DND-41 (cell line): ENCODE data around the gene EEF1G.
A peak's percentile ranks its signal among the peaks of the same experiment; 100 is the strongest.

Source experiments
- ATAC-seq: fragments of 200-7000 bp; cut with Tn5 transposase; 3 replicates; pipeline ENCODE4 v1.9.1; 2021; ENCODE audit warnings: low read depth; ENCODE audit not compliant: insufficient read depth
- DNase-seq: peaks from one replicate; pipeline ENCODE4 v3.0.0-alpha.2; 2020
- H2AFZ ChIP-seq: 2 replicates; pipeline ENCODE4 v1.6.0; 2012; ENCODE audit warnings: low read depth, low read length
- H3K27ac ChIP-seq: 2 replicates; pipeline ENCODE4 v1.5.1; 2012; ENCODE audit warnings: low read length, inconsistent platforms
- H3K27me3 ChIP-seq: fragments of 200-600 bp; sonication (generic); 2 replicates; pipeline ENCODE4 v1.6.0; 2012; ENCODE audit warnings: low read length, mild to moderate bottlenecking, inconsistent platforms; ENCODE audit not compliant: insufficient read depth, poor library complexity
- H3K36me3 ChIP-seq: 2 replicates; pipeline ENCODE4 v1.5.1; 2012; ENCODE audit warnings: low read length, inconsistent platforms; ENCODE audit not compliant: insufficient read depth
- H3K4me1 ChIP-seq: 2 replicates; pipeline ENCODE4 v1.5.1; 2012; ENCODE audit warnings: mild to moderate bottlenecking, low read length; ENCODE audit not compliant: insufficient read depth
- H3K4me2 ChIP-seq: 2 replicates; pipeline ENCODE4 v1.6.0; 2012; ENCODE audit warnings: mild to moderate bottlenecking, moderate library complexity, low read length, inconsistent platforms; ENCODE audit not compliant: insufficient read depth
- H3K4me3 ChIP-seq, 2 experiments: fragments of 200-600 bp in 1 of 2; shearing (Covaris generic) in 1 of 2; 2 replicates each; pipeline ENCODE4 v1.5.1; 2012 to 2016; ENCODE audit warnings: inconsistent platforms in 2 of 2, low read length in 2 of 2, mild to moderate bottlenecking in 2 of 2, low read depth in 1 of 2, moderate library complexity in 1 of 2
- H3K79me2 ChIP-seq: 2 replicates; pipeline ENCODE4 v1.6.0; 2012; ENCODE audit warnings: low read length, inconsistent platforms; ENCODE audit not compliant: insufficient read depth
- H3K9ac ChIP-seq: 2 replicates; pipeline ENCODE4 v1.6.0; 2012; ENCODE audit warnings: low read depth, mild to moderate bottlenecking, inconsistent platforms, low read length, moderate library complexity
- H3K9me3 ChIP-seq: 2 replicates; pipeline ENCODE4 v1.5.1; 2012; ENCODE audit warnings: low read length, moderate library complexity, mild to moderate bottlenecking, inconsistent platforms; ENCODE audit not compliant: insufficient read depth, severe bottlenecking
- H4K20me1 ChIP-seq: 2 replicates; pipeline ENCODE4 v1.6.0; 2012; ENCODE audit warnings: low read length; ENCODE audit not compliant: insufficient read depth
- EZH2 ChIP-seq: IDR thresholded peaks from 3 replicates; pipeline ENCODE4 v1.6.1; 2012; ENCODE audit warnings: borderline replicate concordance, low read depth, mild to moderate bottlenecking, moderate library complexity, low read length, inconsistent platforms; ENCODE audit not compliant: severe bottlenecking
- TF ChIP-seq, protein P1 (sequence below): IDR thresholded peaks from 2 replicates; pipeline ENCODE4 v1.5.1; 2012; ENCODE audit warnings: borderline replicate concordance, low read length, moderate library complexity, mild to moderate bottlenecking; ENCODE audit not compliant: poor library complexity, severe bottlenecking; ENCODE audit errors: extremely low read depth

Gene EEF1G

GRCh38 chr11:62610814-62611704 lies 37.4 kb upstream of the EEF1G start:
- Histone ChIP-seq H3K4me3 (peak overlapping the region; percentile 82 to 99), H3K4me2 (peak overlapping the region; percentile 98), H3K27ac (peak overlapping the region; percentile 86), H3K4me1 (peaks cover 21% of the 10 kb centered on the region), H3K9me3 (no peaks in the 10 kb centered on the region), H3K27me3 (no peaks in the 10 kb centered on the region), H2AFZ (peak overlapping the region; percentile 96), H3K36me3 (peaks cover 34% of the 10 kb centered on the region), H3K9ac (peak overlapping the region; percentile 80), H3K79me2 (peaks cover 12% of the 10 kb centered on the region), H4K20me1 (no peaks in the 10 kb centered on the region)
- ATAC-seq (no peak), DNase-seq (no peak)
- TF ChIP-seq EZH2, result no peak
- TF ChIP-seq, protein P1, sequence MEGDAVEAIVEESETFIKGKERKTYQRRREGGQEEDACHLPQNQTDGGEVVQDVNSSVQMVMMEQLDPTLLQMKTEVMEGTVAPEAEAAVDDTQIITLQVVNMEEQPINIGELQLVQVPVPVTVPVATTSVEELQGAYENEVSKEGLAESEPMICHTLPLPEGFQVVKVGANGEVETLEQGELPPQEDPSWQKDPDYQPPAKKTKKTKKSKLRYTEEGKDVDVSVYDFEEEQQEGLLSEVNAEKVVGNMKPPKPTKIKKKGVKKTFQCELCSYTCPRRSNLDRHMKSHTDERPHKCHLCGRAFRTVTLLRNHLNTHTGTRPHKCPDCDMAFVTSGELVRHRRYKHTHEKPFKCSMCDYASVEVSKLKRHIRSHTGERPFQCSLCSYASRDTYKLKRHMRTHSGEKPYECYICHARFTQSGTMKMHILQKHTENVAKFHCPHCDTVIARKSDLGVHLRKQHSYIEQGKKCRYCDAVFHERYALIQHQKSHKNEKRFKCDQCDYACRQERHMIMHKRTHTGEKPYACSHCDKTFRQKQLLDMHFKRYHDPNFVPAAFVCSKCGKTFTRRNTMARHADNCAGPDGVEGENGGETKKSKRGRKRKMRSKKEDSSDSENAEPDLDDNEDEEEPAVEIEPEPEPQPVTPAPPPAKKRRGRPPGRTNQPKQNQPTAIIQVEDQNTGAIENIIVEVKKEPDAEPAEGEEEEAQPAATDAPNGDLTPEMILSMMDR, result no peak

DNA sequence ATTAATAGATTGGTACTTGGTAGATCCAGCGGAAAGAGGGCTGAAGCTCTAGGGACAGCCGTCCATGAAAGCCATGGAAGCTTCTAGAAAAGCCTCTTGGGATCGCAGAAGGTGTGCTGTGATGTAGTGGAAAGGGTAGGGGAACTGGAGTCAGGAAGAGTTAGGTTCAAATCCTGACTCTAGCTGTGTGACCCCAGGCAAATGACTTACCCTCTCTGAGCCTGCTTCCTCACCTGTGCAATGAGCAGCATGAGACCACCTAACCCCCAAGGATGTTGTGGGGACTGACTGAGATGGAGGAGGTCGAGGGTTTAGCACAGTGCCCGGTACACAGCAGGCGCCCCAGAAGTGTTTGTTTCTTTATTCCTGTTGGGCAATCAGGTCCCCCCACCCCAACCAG lies 36.7 kb upstream of the EEF1G start:
- TF ChIP-seq EZH2, result no peak
- TF ChIP-seq, protein P1, result no peak
- H3K79me2 ChIP-seq, result peaks cover 12% of the 10 kb centered on the region
- H2AFZ ChIP-seq, result no peak overlapping the region
- H3K4me2 ChIP-seq, result no peak overlapping the region
- H3K4me1 ChIP-seq, result peaks cover 21% of the 10 kb centered on the region
- DNase-seq (no peak), ATAC-seq (no peak)
- H3K9me3 ChIP-seq, result no peaks in the 10 kb centered on the region
- no peaks in the 10 kb centered on the region for H4K20me1 ChIP-seq
- no peaks in the 10 kb centered on the region for H3K27me3 ChIP-seq
- H3K4me3 ChIP-seq, result no peak overlapping the region
- no peak overlapping the region for H3K27ac ChIP-seq
- no peak overlapping the region for H3K9ac ChIP-seq
- peaks cover 36% of the 10 kb centered on the region for H3K36me3 ChIP-seq

- ATAC-seq, result no peak
- H3K36me3 ChIP-seq, result peaks cover 38% of the 10 kb centered on the region
Observed at GRCh38 chr11:62608776-62609175, 35.1 kb upstream of the EEF1G start.

More at GRCh38 chr11:62608776-62609175, 35.1 kb upstream of the EEF1G start:
- H3K4me3 ChIP-seq, result no peak overlapping the region
- no peak overlapping the region for H2AFZ ChIP-seq
- no peak overlapping the region for H3K4me2 ChIP-seq
- H3K4me1 ChIP-seq, result peaks cover 21% of the 10 kb centered on the region
- H4K20me1 ChIP-seq, result no peaks in the 10 kb centered on the region
- H3K79me2 ChIP-seq, result peaks cover 12% of the 10 kb centered on the region
- H3K27ac ChIP-seq, result no peak overlapping the region
- no peaks in the 10 kb centered on the region for H3K9me3 ChIP-seq
- TF ChIP-seq, protein P1, result no peak
- H3K27me3 ChIP-seq, result no peaks in the 10 kb centered on the region
- no peak for DNase-seq
- no peak overlapping the region for H3K9ac ChIP-seq
